Activated CD8-positive, alpha-beta memory T cell treated with anti-CD3 and anti-CD28 coated beads, Interleukin-2, amount 50 U/mL, for 4 hours (primary cell): ENCODE data around the gene HPSE2.
A peak's percentile ranks its signal among the peaks of the same experiment; 100 is the strongest.

Experiments used
- DNase-seq: peaks from one replicate; pipeline ENCODE4 v3.0.0-alpha.2; 2020

Gene HPSE2

GRCh38 chr10:98456043-98456570, 779.5 kb downstream of the HPSE2 start:
- no peak for DNase-seq

- no peak for DNase-seq
Measured at GRCh38 chr10:98453729-98454128, 781.9 kb downstream of the HPSE2 start.

GRCh38 chr10:98450618-98451017, 785.0 kb downstream of the HPSE2 start:
- no peak for DNase-seq

GRCh38 chr10:98449287-98449686, 786.4 kb downstream of the HPSE2 start:
- DNase-seq: no peak

GRCh38 chr10:98446661-98447221, 788.9 kb downstream of the HPSE2 start, which contains the start of gene HPS1:
Gene HPS1 (minus strand): TSS chr10:98446935. CDS start chr10:98443240, 3,695 bp downstream.
- DNase-seq: peak; percentile 84

GRCh38 chr10:98446151-98446660, 789.4 kb downstream of the HPSE2 start:
- DNase-seq: peak; percentile 44

- no peak for DNase-seq
Measured at GRCh38 chr10:98445200-98445812, 790.3 kb downstream of the HPSE2 start.

GRCh38 chr10:98444314-98445006, 791.2 kb downstream of the HPSE2 start:
- no peak for DNase-seq

GRCh38 chr10:98438715-98439114, 796.9 kb downstream of the HPSE2 start:
- no peak for DNase-seq

- no peak for DNase-seq
Measured at GRCh38 chr10:98436704-98437103, 798.9 kb downstream of the HPSE2 start.

- DNase-seq: no peak
Measured at GRCh38 chr10:98435178-98435577, 800.5 kb downstream of the HPSE2 start.

GRCh38 chr10:98433881-98434732, 801.5 kb downstream of the HPSE2 start:
- DNase-seq: no peak

- no peak for DNase-seq
Measured at GRCh38 chr10:98433371-98433770, 802.3 kb downstream of the HPSE2 start.

GRCh38 chr10:98432330-98432729, 803.3 kb downstream of the HPSE2 start:
- no peak for DNase-seq

GRCh38 chr10:98431016-98431415, 804.6 kb downstream of the HPSE2 start:
- no peak for DNase-seq

GRCh38 chr10:98430427-98430826, 805.2 kb downstream of the HPSE2 start:
- no peak for DNase-seq

GRCh38 chr10:98429320-98430072, 806.2 kb downstream of the HPSE2 start:
- DNase-seq: no peak

GRCh38 chr10:98427011-98427515, 808.6 kb downstream of the HPSE2 start:
- no peak for DNase-seq

GRCh38 chr10:98425511-98426352, 809.9 kb downstream of the HPSE2 start:
- DNase-seq: peak; percentile 36

GRCh38 chr10:98424295-98425254, 811.1 kb downstream of the HPSE2 start:
- DNase-seq: no peak
